Measurements from ENCODE around the gene ZNF536.

The ZNF536 gene

GRCh38 chr19:30530751-30531150 is 158.6 kb downstream of the ZNF536 start:
- no peak for DNase-seq (ENCODE audit: low read depth)

- no peak for DNase-seq (ENCODE audit: low read depth)
These were observed 162.8 kb downstream of the ZNF536 start for GRCh38 chr19:30535011-30535410.

GRCh38 chr19:30536975-30537374 is 164.8 kb downstream of the ZNF536 start:
- DNase-seq (ENCODE audit: low read depth): no peak

GRCh38 chr19:30539315-30539714 is 167.1 kb downstream of the ZNF536 start:
- DNase-seq (ENCODE audit: low read depth): no peak

GRCh38 chr19:30539981-30540380 is 167.8 kb downstream of the ZNF536 start:
- DNase-seq (ENCODE audit: low read depth): no peak

- no peak for DNase-seq (ENCODE audit: low read depth)
These were observed 168.6 kb downstream of the ZNF536 start for GRCh38 chr19:30540761-30541160.

GRCh38 chr19:30541575-30541974 is 169.4 kb downstream of the ZNF536 start:
- no peak for DNase-seq (ENCODE audit: low read depth)

- no peak for DNase-seq (ENCODE audit: low read depth)
These were observed 171.2 kb downstream of the ZNF536 start for GRCh38 chr19:30543243-30543945.

- no peak for DNase-seq (ENCODE audit: low read depth)
These were observed 173.6 kb downstream of the ZNF536 start for GRCh38 chr19:30545752-30546151.

- no peak for DNase-seq (ENCODE audit: low read depth)
These were observed 174.1 kb downstream of the ZNF536 start for GRCh38 chr19:30546332-30546731.

- DNase-seq (ENCODE audit: low read depth): no peak
These were observed 175.1 kb downstream of the ZNF536 start for GRCh38 chr19:30547246-30547645.

- DNase-seq (ENCODE audit: low read depth): no peak
These were observed 177.0 kb downstream of the ZNF536 start for GRCh38 chr19:30549151-30549550.

GRCh38 chr19:30551271-30551670 is 179.1 kb downstream of the ZNF536 start:
- DNase-seq (ENCODE audit: low read depth): no peak

- no peak for DNase-seq (ENCODE audit: low read depth)
These were observed 180.4 kb downstream of the ZNF536 start for GRCh38 chr19:30552593-30552992.

- no peak for DNase-seq (ENCODE audit: low read depth)
These were observed 183.0 kb downstream of the ZNF536 start for GRCh38 chr19:30555075-30555790.

GRCh38 chr19:30555791-30556110 is 183.6 kb downstream of the ZNF536 start:
- DNase-seq (ENCODE audit: low read depth): no peak

GRCh38 chr19:30556230-30556711 is 184.1 kb downstream of the ZNF536 start:
- DNase-seq (ENCODE audit: low read depth): no peak

GRCh38 chr19:30557212-30557611 is 185.0 kb downstream of the ZNF536 start:
- no peak for DNase-seq (ENCODE audit: low read depth)

GRCh38 chr19:30557927-30558557 is 185.9 kb downstream of the ZNF536 start:
- no peak for DNase-seq (ENCODE audit: low read depth)

GRCh38 chr19:30558793-30559192 is 186.6 kb downstream of the ZNF536 start:
- no peak for DNase-seq (ENCODE audit: low read depth)

- DNase-seq (ENCODE audit: low read depth): no peak
These were observed 187.3 kb downstream of the ZNF536 start for GRCh38 chr19:30559446-30559845.

GRCh38 chr19:30562981-30563380 is 190.8 kb downstream of the ZNF536 start:
- no peak for DNase-seq (ENCODE audit: low read depth)

GRCh38 chr19:30563691-30564090 is 191.5 kb downstream of the ZNF536 start:
- DNase-seq (ENCODE audit: low read depth): no peak

Data from activated T-cell treated with anti-CD3 and anti-CD28 coated beads for 48 hours (primary cell).